Measurements from ENCODE around the gene AKAP8. TPM values are rescaled to one million over a fixed set of nuclear protein-coding genes. Genes with fewer than 3 reads are reported as not detected.
"Not testable (repeated sequence)": the region's sequence is repeated elsewhere in the genome, so short reads cannot be mapped to it uniquely, and the experiment has no call there.

AKAP8 gene
- total RNA-seq, 1 experiment from 2014 or later: 9.5 TPM

DNA sequence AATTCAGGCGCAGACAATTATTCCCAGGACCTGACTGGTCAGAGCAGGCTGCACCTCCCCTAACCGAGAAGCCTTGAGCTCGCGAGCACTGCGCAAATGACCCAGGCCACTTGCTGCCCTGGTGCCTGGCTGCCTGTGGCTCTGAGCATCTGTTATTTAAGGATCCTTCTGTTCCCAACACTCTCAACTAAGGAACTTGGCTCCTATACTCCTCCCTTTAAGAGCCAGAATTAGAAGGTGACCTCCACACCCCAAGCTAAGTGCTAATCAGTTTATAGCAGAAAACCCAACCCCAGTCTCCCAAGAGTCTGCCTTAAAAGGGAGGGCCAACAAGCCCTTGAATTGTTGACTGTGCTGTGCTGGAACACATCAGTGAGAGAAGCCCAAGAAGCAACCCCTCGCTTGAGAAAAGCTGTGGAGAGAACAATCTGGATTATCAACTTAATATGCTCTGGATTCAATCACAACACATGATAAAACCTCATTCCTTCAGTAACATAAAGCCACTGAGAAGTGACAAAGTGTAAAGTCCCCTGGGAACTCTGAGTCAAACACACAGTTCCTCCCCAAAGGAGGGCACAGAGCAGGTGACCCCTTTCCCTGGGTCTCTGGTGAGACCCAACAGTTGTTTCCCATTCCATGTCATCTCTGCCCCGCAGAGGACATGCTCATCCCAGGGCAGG lies 24.7 kb upstream of the AKAP8 start:
- DNase-seq (ENCODE audit: low read depth): no peak

DNA sequence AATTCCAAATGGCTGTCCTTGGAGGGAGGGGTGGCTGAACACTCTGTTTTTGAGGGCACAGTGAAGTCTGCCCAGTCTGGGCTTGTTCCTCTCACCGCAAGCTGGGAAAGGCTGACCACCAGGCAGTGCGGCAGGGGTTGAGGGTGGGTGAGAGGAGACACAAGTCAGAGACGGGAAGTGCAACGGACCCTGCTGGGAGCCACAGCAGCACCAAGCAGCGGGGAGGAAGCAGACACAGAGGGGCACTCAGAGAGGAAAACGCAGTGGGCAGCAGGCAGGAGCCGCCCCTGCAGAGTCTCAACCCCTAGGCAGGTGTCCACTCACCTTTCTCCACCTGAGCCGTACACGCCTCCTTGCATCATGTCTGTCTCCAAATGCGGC lies 23.6 kb upstream of the AKAP8 start:
- DNase-seq (ENCODE audit: low read depth): no peak

DNA sequence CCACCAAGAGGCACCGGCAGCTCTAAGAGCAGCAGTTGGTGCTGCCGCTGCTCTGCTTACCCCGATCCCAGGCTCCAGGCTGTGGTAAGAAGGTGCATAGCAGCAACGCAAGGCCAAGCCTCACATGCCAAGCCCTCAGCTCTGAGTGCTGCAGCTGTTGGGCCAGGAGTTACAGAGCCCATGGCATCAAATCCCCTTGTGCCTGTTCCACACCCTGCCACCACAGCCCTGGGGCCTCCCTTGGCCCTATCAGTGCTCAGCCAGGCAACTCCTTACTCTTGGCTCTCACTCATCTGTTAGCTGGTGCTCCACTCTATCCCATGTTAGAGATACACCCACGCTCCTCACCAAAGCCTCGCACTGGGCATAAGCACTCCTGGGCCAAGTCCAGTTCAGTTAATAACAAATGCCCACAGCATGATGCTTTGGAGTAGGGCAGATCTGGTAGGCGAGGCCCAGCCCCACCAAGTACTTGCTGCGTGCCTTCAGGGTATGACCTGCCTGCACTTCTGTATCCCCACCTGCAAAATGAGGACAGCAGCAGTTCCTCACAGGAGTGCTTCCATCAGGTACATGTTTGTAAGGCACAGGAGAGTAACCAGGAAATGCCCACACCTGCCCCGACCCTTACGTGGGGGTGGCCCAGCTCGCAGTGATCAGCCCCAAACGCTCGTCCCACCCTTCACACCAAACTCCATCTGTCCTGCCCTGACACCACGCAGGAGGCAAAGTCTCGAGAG lies 23.0 kb upstream of the AKAP8 start:
- no peak for DNase-seq (ENCODE audit: low read depth)

DNA sequence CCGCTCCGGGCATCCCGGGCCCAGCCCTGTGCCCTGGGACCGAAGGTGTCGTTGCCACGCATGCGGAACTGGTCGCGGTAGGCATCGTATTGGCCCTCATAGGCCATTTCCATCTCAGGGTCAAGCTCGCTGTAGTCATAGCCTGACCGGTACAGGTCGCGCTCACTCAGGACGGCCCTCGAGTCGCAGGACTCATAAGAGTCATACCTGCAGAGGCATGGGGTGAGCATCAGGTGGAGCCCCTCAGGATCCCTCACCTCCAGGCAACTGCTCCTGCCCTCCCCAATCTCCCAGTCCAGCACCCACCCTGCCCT lies 21.8 kb upstream of the AKAP8 start:
- no peak for DNase-seq (ENCODE audit: low read depth)

DNA sequence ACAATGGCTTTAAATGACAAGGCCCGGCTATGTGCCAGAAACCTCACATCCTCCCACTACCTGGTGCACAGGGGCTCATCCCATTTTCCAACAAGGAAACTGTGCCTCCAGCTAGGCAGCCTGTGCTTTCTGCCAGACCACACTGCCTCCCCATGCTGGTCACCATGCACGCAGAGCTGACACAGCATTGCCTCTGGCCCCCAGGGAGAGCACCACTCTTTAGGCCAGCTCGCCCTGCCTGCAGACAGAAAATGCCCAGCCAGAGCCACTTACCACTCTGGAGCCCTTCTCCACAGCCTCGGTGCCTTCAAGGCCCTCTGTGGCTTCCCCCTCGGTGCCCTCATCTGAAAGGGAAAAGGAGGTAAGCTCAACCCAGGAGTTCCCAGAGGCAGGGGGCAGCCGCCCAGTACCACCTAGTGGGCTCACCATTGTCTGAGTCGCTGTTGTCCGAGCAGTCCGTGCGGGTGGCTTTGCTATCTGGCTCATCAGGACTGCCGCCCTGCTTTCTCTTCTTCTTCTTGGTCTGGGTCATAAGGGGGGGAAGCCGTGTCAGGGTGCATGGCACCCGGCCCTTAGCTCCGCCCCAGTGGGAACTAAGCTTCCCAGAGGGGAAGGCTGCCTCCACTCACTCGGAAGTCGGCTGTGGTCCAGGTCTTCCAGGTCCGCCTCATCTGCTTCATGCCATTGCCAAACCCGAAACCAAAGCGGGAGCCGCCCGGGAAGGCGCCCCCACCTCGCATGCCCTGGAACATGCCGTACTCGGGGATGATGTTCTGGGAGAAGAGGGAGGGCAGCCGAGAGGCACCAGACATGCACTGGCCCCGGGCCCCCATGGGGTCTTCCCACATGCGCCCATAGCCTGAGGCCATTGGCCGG lies 21.2 kb upstream of the AKAP8 start:
- DNase-seq (ENCODE audit: low read depth): no peak

DNA sequence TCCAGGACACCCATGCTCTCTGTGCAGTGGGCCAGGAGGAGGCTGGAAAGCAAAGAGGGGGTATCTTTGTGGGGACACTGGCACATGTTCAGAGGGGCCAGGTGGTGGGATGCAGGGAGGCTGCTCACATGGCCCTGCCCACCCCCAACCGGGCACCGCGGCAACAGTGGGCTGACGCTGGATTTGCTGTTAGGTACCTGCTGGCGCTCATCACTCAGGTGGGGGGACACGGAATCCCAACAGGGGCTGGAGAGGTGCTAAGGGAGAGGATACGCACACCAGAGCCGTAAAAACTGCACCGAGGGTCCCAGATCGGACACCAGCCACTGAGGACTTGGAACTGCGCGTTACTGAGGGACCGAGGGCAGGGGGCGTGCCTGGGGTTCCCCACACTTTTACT lies 20.0 kb upstream of the AKAP8 start:
- DNase-seq (ENCODE audit: low read depth): no peak

DNA sequence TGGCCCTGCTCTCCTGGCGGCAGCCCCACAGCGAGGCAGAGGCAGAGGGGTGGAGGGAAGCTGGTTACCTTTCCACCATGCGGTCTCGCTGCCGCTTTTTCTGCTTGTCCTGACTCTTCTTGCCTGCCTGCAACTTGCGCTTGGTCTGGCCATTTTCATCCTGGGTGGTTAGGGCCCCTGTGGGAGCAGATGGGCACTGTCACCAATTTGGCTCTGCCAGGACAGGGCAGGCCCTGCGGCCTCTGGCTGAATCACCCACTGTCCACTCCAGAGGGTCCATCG lies 19.6 kb upstream of the AKAP8 start:
- no peak for DNase-seq (ENCODE audit: low read depth)

DNA sequence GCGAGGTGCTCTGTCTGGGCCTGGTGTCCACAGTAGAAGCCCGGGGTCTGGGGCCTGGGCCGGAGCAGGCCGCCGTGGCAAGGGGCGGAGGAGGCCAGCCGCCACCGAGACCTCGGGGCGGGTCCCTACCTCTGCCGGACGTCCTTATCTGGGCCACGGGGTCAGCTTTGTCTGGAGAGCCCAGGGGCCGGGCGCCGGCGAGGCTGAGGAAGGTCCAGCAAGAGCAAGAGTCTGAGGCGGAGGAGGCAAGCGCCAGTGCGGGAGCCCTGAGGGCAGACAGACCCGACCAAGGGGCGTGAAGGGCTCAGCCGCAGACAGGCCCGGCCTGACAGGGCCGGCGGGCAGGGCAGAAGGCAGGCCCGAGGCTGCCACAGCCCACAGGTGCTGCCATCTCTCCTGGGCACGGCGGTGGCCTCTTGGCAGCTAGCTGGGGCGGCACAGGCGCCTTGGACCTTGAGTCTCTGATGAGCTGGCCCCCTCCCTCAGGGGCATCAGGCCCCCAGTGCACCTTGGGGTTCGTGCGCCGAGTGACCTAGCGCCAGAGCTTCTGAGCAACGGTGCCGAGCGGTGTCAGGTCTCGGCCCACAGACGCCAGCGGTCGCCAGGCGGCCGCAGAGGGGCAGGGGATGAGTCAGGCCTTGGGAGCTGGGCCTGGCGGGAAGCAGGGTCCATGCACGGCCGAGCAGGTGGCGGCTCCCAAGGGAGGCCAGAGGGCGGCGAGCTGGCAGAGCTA lies 19.1 kb upstream of the AKAP8 start:
- DNase-seq (ENCODE audit: low read depth): no peak

DNA sequence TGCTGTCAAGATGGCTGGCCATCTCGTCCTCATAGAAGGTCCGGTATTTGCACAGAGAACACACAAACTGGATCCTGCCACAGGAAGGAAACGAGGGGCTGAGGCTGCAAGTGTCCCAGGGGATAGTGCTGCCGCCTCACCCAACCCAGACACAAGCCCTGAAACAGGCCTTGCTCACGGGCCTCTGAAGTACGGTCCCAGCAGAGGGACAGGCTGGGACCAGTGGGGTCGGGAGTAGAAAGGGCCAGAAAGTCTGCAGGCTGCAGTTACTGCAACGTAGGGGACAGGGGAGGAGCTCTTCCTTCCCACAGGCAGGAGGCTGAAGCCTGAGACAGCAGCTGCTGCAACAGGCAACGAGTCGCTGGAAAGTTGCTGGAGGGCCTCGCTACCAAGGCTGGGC lies 18.2 kb upstream of the AKAP8 start:
- no peak for DNase-seq (ENCODE audit: low read depth)

DNA sequence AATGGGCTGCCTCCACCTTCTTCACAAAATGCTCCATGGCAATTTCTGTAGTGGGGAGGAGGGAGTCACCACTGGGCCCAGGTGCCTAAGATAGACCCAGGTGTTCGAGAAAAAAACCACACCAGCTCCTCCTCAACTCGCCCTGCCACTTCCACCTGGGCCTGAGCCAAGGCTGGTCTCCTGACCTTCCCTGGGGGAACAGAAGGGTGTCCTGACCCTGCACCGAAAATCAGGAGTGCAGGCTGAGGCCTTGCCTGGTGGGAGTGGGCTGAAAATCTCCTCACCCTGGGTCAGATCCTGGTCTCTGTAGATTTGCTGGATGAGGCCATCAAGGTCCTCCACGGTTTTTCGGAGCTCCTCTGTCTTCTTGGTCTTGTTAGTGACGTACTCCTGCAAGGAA lies 17.6 kb upstream of the AKAP8 start:
- DNase-seq (ENCODE audit: low read depth): no peak

DNA sequence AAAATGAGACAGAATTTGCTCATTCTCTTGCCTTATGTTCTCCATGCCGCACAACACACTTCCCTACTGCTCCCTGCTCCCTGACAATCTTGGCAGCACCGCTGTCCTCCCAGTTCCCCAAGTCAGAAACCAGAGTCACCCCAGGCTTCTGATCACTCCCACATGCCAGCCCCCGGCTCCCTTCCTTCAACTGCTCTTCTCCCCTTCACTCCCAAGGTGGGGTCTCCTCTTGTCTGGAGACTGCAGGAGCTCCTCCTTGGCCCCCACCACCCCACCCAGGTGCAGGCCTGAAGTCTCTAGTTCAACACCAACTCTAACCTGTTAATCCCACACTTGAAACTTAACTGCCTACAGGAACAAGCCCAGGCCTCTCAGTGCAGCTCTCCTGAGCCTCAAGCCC lies 16.8 kb upstream of the AKAP8 start:
- no peak for DNase-seq (ENCODE audit: low read depth)

DNA sequence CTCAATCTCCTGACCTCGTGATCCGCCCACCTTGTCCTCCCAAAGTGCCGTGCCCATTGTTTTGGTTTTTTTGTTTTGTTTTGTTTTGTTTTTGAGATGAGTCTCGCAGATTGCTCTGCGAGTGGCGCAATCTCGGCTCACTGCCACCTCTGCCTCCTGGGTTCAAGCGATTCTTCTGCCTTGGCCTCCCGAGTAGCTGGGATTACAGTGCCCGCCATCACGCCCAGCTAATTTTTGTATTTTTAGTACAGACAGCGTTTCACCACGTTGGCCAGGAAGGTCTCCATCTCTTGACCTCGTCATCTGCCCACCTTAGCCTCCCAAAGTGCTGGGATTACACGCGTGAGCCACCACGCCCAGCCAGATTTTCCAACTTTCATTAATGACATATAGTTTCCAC lies 15.7 kb upstream of the AKAP8 start:
- DNase-seq (ENCODE audit: low read depth): not testable (repeated sequence)

DNA sequence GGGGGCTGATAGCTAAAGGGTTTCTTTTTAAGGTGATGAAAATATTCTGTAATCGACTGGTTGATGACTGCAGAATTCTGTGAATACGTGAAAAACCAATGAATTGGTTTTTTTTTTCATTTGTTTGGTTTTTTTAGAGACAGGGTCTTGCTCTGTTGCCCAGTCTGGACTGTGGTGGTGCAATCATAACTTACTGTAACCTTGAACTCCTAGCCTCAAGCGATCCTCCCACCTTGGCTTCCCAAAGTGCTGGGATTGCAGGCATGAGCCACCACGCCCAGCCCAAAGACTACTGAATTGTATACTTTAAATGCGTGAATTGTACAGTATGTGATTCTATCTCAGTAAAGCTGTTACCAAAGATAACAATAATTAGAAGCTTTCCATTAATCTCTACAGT lies 14.8 kb upstream of the AKAP8 start:
- no peak for DNase-seq (ENCODE audit: low read depth)

DNA sequence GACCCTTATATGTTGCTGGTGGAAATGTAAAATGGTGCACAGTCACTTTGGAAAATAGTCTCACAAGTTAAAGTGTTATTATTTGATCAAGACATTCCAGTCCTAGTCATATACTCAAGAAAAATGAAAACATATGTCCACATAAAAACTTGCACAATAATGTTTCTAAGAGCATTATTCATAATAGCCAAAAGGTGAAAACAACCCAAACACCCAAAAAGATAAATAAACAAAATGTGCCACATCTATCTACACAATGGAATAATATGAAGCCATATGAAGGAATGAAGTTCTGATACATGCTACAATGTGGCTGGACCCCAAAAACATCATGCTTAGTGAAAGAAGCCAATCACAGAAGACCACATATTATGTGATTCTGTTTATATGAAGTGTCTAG lies 14.4 kb upstream of the AKAP8 start:
- no peak for DNase-seq (ENCODE audit: low read depth)

DNA sequence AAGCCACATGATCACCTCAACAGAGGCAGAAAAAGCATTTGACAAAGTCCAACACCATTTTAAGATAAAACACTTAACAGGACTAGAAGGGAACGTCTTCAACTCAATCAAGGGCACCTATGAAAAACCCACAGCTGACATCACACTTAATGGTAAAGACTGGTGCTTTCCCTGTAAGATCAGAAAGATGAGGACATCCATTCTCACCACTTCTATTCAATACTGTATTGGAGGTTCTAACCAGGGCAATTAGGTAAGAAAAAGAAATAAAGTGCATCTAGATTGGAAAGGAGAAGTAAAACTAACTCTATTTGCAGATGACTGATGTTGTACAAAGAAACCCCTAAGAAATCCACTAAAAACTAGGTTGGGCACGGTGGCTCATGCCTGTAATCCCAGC lies 11.2 kb upstream of the AKAP8 start:
- no peak for DNase-seq (ENCODE audit: low read depth)

DNA sequence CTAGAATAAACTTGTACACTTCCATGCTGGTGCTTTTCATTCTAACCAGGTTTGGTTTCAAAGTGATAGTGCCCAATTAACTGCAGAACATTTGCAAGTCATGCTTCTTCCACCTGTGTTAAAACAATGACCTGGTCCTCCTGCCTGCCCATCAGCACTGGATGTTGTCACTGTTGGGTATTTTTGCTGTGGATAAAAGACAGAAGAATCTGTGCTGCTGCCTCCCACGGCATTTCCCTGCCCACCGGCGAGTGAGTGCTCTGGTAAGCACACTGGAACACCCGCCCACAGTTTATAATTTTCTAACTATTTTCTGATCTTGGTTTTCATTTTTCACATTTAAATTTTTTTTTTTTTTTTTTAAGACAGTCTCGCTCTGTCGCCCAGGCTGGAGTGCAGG lies 2.3 kb upstream of the AKAP8 start:
- no peak for DNase-seq (ENCODE audit: low read depth)

DNA sequence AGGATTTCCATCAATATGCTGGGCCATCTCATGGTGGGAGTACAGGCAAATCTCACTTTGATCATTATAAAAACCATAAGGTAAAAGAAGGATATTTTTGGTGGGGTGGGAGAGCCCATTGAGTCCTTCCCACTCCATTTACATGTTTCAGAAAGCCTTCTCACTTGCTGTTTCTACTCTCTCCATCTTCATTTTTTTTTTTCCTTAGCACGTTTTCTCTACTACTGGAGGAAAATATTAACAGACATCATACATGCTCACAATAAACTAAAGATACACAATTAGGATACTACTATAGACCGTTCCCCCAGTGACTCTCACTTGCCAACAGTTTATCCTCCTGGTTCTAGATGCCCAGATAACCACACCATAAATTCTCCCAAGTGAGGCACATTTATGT lies 1.8 kb upstream of the AKAP8 start:
- DNase-seq (ENCODE audit: low read depth): no peak

DNA sequence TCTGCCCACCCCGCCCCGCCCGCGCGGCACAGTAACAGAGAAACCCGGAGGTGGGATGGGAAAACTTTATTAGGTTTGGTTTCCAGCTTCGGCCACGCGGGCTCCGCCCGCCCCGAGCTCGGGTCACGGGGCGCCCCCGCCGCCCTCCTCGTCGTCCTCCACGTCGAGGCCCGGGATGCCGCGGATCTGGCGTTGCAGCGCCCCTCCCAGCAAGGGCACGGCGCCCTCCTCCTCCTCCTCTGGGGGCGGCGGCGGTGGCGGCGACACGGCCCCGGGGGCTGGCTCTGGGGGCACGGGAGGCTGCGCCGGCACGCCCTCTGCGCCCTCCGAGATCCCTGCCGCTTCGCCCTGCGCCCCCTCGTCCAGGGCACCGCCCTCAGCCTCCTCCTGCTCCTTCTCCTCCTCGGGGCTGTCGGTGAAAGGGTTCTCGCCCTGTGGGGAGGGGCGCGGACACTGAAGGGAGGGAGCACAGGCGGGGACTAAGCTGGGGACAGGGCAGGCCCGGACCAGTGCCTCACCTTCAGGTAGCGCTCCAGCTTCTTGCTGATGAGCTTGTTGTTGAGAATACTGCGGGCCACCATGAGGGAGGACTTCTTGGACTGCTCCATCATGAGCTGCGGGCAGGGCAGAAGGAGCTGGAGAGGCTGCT lies 536 bp upstream of the AKAP8 start:
- DNase-seq (ENCODE audit: low read depth): peak; percentile 43

DNA sequence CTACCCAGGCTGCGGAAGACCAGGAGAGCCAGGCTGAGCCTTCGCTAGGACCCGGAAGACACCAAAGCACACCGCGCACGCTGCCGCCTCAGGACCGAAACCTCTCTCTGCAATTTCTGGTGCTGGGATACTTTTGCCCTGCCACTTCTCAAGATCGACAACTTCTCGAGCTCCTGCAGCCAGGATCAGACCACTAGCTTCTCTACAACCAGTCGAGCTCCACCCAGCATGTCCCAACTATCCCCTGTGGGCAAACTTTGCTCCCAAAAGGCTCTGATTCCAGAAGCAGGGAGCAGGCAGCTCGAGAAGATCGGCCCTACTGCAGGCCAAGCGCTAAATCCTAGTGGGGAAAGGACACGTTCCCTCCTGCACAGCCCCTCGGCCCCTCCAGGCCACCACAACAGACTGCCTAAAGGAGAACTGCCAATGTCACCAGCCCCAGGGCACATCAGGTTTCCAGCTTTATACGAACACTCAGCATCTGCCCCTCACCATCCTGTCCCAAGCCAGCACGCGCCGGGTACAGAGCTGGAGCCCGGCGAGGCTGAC lies 979 bp downstream of the AKAP8 start:
- peak; percentile 55 for DNase-seq (ENCODE audit: low read depth)

DNA sequence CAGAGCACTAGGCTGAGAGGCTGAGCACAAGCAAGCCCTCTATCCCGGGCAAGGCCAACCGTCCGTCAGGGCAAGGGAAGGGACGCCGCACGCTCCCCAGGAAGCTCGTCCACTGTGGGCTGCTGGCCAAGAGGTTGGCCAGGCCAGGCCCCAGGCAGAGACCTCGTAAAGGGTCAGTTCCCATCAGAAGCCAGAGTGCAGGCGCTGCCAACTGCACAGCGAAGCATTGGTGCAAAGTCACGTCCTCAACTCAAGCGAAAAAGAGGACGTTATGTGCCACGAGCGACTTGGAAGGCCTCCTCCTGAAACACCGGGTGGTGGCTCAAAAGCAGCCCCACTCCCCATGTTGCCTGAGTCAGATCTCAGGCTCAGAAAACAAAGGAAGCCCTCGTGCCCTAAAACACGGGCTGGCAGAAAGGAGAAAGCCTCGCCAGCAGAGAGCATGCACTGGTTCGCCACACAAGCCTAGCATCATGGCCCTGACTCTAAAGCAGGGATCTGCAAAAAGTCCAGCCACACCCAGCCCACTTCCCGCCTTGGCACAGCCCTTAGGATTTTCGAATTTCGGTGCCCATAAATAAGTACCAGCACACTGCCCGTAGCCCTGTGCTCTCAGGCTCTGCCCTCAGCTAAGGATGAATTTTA lies 4.7 kb downstream of the AKAP8 start:
- no peak for DNase-seq (ENCODE audit: low read depth)

DNA sequence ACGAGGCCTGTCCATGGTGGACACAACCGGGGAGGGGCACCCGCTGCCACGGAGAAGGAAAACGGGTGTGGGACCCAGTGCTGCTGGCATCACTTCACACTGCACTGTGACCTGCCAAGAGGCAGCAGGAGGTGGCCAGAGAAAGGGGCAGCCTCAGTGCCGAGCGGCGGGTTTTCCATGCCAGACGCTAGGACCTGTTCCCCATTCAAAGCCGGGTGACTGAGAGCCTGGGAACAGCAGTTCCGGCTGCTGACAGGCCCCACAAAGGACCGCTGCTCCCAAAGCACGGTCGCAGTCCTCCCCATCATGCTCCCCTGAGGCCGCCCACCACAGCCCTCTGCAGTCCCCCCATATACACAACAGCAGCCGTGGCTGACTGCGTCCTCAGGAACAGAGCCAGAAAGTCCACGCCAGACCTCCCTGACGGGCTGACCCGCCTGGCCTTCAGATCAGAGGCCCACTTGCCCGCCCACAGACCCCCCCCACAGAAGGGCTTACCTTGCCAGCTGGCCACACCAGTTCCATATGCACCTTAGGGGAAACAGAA lies 5.4 kb downstream of the AKAP8 start:
- no peak for DNase-seq (ENCODE audit: low read depth)

Measured in RPMI7951 (cell line).